IMR-90 (cell line): Measurements from ENCODE around the gene AMIGO1. TPM values are rescaled to one million over a fixed set of nuclear protein-coding genes. Genes with fewer than 3 reads are reported as not detected.

Source experiments
- ATAC-seq: fragments of 200-7000 bp; cut with Tn5 transposase; 2 replicates; pipeline ENCODE4 v1.9.1; 2020; ENCODE audit warnings: low read depth, mild to moderate bottlenecking, moderate library complexity
- BruUV-seq: library from RNA; stranded (reverse); fragments of 400-500 nt; replicated peaks from 2 replicates; lab custom pipeline; 2021; lab: Mats Ljungman, UMichigan
- CTCF ChIA-PET: fragments of 300-600 bp; formaldehyde crosslinking; extraction: SDS; loops from one replicate; lab custom pipeline; 2021; ENCODE audit warnings: antibody characterized with exemption; lab: Yijun Ruan, JAX
- POLR2A ChIA-PET: fragments of 300-600 bp; sonication (Branson Sonifier 250); formaldehyde crosslinking; loops from one replicate; lab custom pipeline; 2022; ENCODE audit warnings: antibody characterized with exemption; ENCODE audit not compliant: unreplicated experiment; lab: Charles Lee
- DNase-seq: peaks from one replicate; pipeline ENCODE4 v3.0.0; 2013
- H2AFZ ChIP-seq: replicated peaks from 2 replicates; pipeline ENCODE3; 2013; ENCODE audit warnings: low read length, mild to moderate bottlenecking; ENCODE audit not compliant: poor library complexity
- H2AK5ac ChIP-seq: 2 replicates; pipeline ENCODE4 v1.6.1; 2013; ENCODE audit warnings: low read depth, low read length, inconsistent platforms
- H2AK9ac ChIP-seq: replicated peaks from 2 replicates; pipeline ENCODE3; 2013; ENCODE audit warnings: mild to moderate bottlenecking, low read depth, low read length, moderate library complexity; ENCODE audit not compliant: poor library complexity
- H2BK120ac ChIP-seq: 2 replicates; pipeline ENCODE4 v1.6.1; 2013; ENCODE audit warnings: low read depth, low read length, inconsistent platforms
- H2BK15ac ChIP-seq: 3 replicates; pipeline ENCODE4 v1.6.1; 2013; ENCODE audit warnings: low read depth, low read length, inconsistent platforms
- H2BK20ac ChIP-seq: 2 replicates; pipeline ENCODE4 v1.6.1; 2013; ENCODE audit warnings: low read depth, mild to moderate bottlenecking, inconsistent platforms, low read length, moderate library complexity
- H2BK5ac ChIP-seq: 2 replicates; pipeline ENCODE4 v1.6.1; 2013; ENCODE audit warnings: mild to moderate bottlenecking, low read depth, low read length, inconsistent platforms; ENCODE audit not compliant: poor library complexity, severe bottlenecking
- H3K14ac ChIP-seq: replicated peaks from 2 replicates; pipeline ENCODE4 v1.6.1; 2013; ENCODE audit warnings: low read depth, low read length, inconsistent platforms
- H3K18ac ChIP-seq: 2 replicates; pipeline ENCODE4 v1.6.1; 2013; ENCODE audit warnings: low read depth, low read length, control low read depth
- H3K23ac ChIP-seq: 2 replicates; pipeline ENCODE4 v1.6.1; 2013; ENCODE audit warnings: low read depth, low read length, inconsistent platforms
- H3K27ac ChIP-seq: 2 replicates; pipeline ENCODE4 v1.5.1; 2013; ENCODE audit warnings: mild to moderate bottlenecking, control low read depth, low read length; ENCODE audit not compliant: insufficient read depth
- H3K27me3 ChIP-seq: 2 replicates; pipeline ENCODE4 v1.6.1; 2013; ENCODE audit warnings: low read length; ENCODE audit not compliant: control insufficient read depth, insufficient read depth
- H3K36me3 ChIP-seq: 2 replicates; pipeline ENCODE4 v1.6.1; 2013; ENCODE audit warnings: low read length, mixed read lengths; ENCODE audit not compliant: control insufficient read depth, insufficient read depth
- H3K4ac ChIP-seq: 2 replicates; pipeline ENCODE4 v1.6.1; 2013; ENCODE audit warnings: low read depth, low read length, inconsistent platforms
- H3K4me1 ChIP-seq: 2 replicates; pipeline ENCODE4 v1.6.1; 2013; ENCODE audit warnings: low read length, mixed read lengths; ENCODE audit not compliant: control insufficient read depth, insufficient read depth
- H3K4me2 ChIP-seq: 2 replicates; pipeline ENCODE4 v1.6.1; 2013; ENCODE audit warnings: low read depth, mild to moderate bottlenecking, control low read depth, low read length, moderate library complexity
- H3K4me3 ChIP-seq: 2 replicates; pipeline ENCODE4 v1.5.1; 2013; ENCODE audit warnings: low read depth, mild to moderate bottlenecking, control low read depth, low read length, moderate library complexity; ENCODE audit not compliant: insufficient read depth
- H3K56ac ChIP-seq: 2 replicates; pipeline ENCODE4 v1.6.1; 2013; ENCODE audit warnings: low read length, inconsistent platforms; ENCODE audit not compliant: insufficient read depth; ENCODE audit errors: extremely low read depth
- H3K79me1 ChIP-seq, 2 experiments: 2 replicates each; pipeline ENCODE4 v1.6.1; 2013; ENCODE audit warnings: low read length in 2 of 2, inconsistent platforms in 1 of 2, low read depth in 1 of 2
- H3K9ac ChIP-seq: 2 replicates; pipeline ENCODE4 v1.6.1; 2013; ENCODE audit warnings: low read depth, low read length, control low read depth
- H3K9me1 ChIP-seq: 2 replicates; pipeline ENCODE4 v1.6.1; 2013; ENCODE audit warnings: low read length, inconsistent platforms; ENCODE audit not compliant: insufficient read depth
- H3K9me3 ChIP-seq: 2 replicates; pipeline ENCODE4 v1.6.1; 2013; ENCODE audit warnings: low read length; ENCODE audit not compliant: control insufficient read depth, insufficient read depth
- H4K20me1 ChIP-seq: 2 replicates; pipeline ENCODE4 v1.6.1; 2013; ENCODE audit warnings: low read length, inconsistent platforms; ENCODE audit not compliant: insufficient read depth
- H4K5ac ChIP-seq: 2 replicates; pipeline ENCODE4 v1.6.1; 2013; ENCODE audit warnings: mild to moderate bottlenecking, low read depth, low read length, control low read depth
- H4K8ac ChIP-seq, 2 experiments: 2 replicates each; pipeline ENCODE4 v1.6.1; 2013; ENCODE audit warnings: low read depth in 2 of 2, low read length in 2 of 2, control low read depth in 1 of 2, inconsistent platforms in 1 of 2
- H4K91ac ChIP-seq: 2 replicates; pipeline ENCODE4 v1.6.1; 2013; ENCODE audit warnings: low read depth, low read length, inconsistent platforms; ENCODE audit not compliant: insufficient read depth
- MAFK ChIP-seq: IDR thresholded peaks from 2 replicates; pipeline ENCODE4 v1.6.1; 2012; ENCODE audit warnings: low read depth, low read length, improper control_type of control experiment
- SMC3 ChIP-seq: fragments of 150-350 bp; IDR thresholded peaks from 2 replicates; pipeline ENCODE4 v1.6.1; 2016; ENCODE audit warnings: low read depth, mild to moderate bottlenecking, antibody characterized with exemption, low read length, moderate library complexity
- WGBS, 2 experiments: methylation state at CpG; one replicate each; pipeline versions ENCODE4 v1.1.5 to v1.1.7; 2013; ENCODE audit warnings: missing lambda C conversion rate in 2 of 2; ENCODE audit not compliant: insufficient read length in 1 of 2; ENCODE audit errors: extremely low coverage in 2 of 2; 5-methylcytosine and 5-hydroxymethylcytosine counted together
- dilution Hi-C: fragments of 300-500 bp; cut with HindIII; formaldehyde crosslinking; loops from one replicate; pipeline ENCODE4 v1.14.3; 2018; ENCODE audit warnings: low sequenced_read_pairs; ENCODE audit not compliant: unreplicated experiment
- in situ Hi-C: fragments of 300-500 bp; cut with MboI; formaldehyde crosslinking; loops from 3 replicates; pipeline ENCODE4 v1.14.3; 2019; ENCODE audit warnings: low sequenced_read_pairs, inconsistent platforms, mixed read lengths
- intact Hi-C: fragments of 100-400 bp; cut with micrococcal nuclease; formaldehyde crosslinking; loops from 2 replicates; pipeline ENCODE4 v1.10.0; 2022
- polyA plus RNA-seq, 3 experiments: library from polyadenylated mRNA; depleted of rRNA; stranded (reverse); fragments of >200 nt; gene quantifications; 2 replicates each; pipeline ENCODE4 v1.2.3, GENCODE V29; 2012; ENCODE audit warnings: low replicate concordance in 1 of 3
- total RNA-seq: library from RNA; depleted of rRNA; stranded (reverse); fragments of >200 nt; gene quantifications from 2 replicates; pipeline ENCODE4 v1.2.3, GENCODE V29; 2012

AMIGO1 gene
- total and polyA plus RNA-seq, 2 of the 4 experiments (the other 2 are of a cell fraction), result 1.5 to 1.6 TPM

GRCh38 chr1:109527846-109528695 is 18.5 kb upstream of the AMIGO1 start:
- in situ Hi-C loops, result no loop called here
- H3K4ac ChIP-seq, result no peak overlapping the region
- H3K14ac ChIP-seq, result no peak overlapping the region
- no peaks in the 10 kb centered on the region for H3K79me1 ChIP-seq
- no peak overlapping the region for H2BK20ac ChIP-seq
- H2AFZ ChIP-seq, result peak overlapping the region; percentile 36
- BruUV-seq, result no TSS peak
- no peak overlapping the region for H2AK9ac ChIP-seq
- no peak overlapping the region for H3K56ac ChIP-seq
- no peak overlapping the region for H3K23ac ChIP-seq
- H3K9me3 ChIP-seq, result no peaks in the 10 kb centered on the region
- WGBS, 2 experiments, result 87% methylated on average over 3 of the region's 9 CpGs; no CpG with 5 or more reads in 1 of the 2 experiments
- no peak overlapping the region for H2BK120ac ChIP-seq
- H2AK5ac ChIP-seq, result no peak overlapping the region
- DNase-seq, result no peak
- no peak overlapping the region for H2BK15ac ChIP-seq
- no peaks in the 10 kb centered on the region for H4K20me1 ChIP-seq
- H2BK5ac ChIP-seq, result no peak overlapping the region
- H3K18ac ChIP-seq, result no peak overlapping the region
- H3K9ac ChIP-seq, result no peak overlapping the region
- TF ChIP-seq SMC3 (no peak), MAFK (no peak)
- POLR2A ChIA-PET, result no interaction called here
- H3K9me1 ChIP-seq, result no peaks in the 10 kb centered on the region; the same call in 1 of the 2 replicates
- CTCF ChIA-PET, result interaction anchor here (1.1 kb wide), 1 partner anchor 37 kb away, joined by 3 read pairs; no protein-coding TSS in a partner anchor
- ATAC-seq, result no peak
- dilution Hi-C loops, result no loop called here
- H3K27ac ChIP-seq, result no peak overlapping the region
- no peaks in the 10 kb centered on the region for H3K36me3 ChIP-seq
- no peak overlapping the region for H4K5ac ChIP-seq
- H3K27me3 ChIP-seq, result peaks cover 15% of the 10 kb centered on the region
- H3K4me3 ChIP-seq, result no peak overlapping the region
- no peak overlapping the region for H4K8ac ChIP-seq
- peaks cover 7% of the 10 kb centered on the region for H3K4me1 ChIP-seq
- H4K91ac ChIP-seq, result no peak overlapping the region
- intact Hi-C loops, result no loop called here
- H3K4me2 ChIP-seq, result no peak overlapping the region
